Erythroblast (primary cell): ENCODE data around the gene CCDC87.

Experiments
- DNase-seq, 2 experiments: peaks; one replicate each; lab custom pipeline; 2025; lab: John Stamatoyannopoulos, UW
- GATA1 ChIP-seq: IDR thresholded peaks from 2 replicates; pipeline ENCODE4 v1.6.1; 2011; ENCODE audit warnings: low read depth, mild to moderate bottlenecking, control low read depth, low read length, moderate library complexity
- POLR2A ChIP-seq: IDR thresholded peaks from 2 replicates; pipeline ENCODE4 v1.6.1; 2011; ENCODE audit warnings: mild to moderate bottlenecking, low read length

The CCDC87 gene, protein sequence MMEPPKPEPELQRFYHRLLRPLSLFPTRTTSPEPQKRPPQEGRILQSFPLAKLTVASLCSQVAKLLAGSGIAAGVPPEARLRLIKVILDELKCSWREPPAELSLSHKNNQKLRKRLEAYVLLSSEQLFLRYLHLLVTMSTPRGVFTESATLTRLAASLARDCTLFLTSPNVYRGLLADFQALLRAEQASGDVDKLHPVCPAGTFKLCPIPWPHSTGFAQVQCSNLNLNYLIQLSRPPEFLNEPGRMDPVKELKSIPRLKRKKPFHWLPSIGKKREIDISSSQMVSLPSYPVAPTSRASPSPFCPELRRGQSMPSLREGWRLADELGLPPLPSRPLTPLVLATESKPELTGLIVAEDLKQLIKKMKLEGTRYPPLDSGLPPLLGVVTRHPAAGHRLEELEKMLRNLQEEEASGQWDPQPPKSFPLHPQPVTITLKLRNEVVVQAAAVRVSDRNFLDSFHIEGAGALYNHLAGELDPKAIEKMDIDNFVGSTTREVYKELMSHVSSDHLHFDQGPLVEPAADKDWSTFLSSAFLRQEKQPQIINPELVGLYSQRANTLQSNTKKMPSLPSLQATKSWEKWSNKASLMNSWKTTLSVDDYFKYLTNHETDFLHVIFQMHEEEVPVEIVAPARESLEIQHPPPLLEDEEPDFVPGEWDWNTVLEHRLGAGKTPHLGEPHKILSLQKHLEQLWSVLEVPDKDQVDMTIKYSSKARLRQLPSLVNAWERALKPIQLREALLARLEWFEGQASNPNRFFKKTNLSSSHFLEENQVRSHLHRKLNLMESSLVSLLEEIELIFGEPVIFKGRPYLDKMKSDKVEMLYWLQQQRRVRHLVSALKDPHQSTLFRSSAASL

DNA sequence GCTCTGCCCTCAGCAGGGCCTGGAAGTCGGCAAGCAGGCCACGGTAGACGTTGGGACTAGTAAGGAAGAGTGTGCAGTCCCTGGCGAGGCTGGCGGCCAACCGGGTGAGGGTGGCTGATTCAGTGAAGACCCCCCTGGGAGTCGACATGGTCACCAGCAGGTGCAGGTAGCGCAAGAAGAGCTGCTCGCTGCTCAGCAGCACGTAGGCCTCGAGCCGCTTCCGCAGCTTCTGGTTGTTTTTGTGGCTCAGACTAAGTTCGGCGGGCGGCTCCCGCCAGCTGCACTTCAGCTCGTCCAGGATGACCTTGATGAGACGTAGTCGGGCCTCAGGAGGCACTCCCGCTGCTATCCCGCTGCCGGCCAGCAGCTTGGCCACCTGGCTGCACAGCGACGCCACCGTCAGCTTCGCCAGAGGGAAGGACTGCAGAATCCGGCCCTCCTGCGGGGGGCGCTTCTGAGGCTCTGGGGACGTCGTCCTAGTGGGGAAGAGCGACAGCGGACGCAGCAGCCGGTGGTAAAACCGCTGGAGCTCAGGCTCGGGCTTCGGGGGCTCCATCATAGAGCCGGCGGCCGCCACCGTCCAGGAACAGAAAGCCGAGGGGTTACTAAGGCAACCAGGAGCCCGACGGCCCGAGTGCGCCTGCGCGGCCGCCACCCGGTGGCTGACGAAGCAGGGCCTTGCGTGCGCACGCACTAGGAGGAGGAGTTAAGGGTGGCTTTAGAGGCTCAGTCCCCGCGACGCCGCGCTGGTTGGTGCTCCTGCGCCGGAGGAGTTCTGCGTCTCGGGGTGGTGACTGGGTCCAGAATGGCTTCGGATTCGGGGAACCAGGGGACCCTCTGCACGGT lies at the start of gene CCDC87, which contains the start of gene CCS:
Gene CCDC87, minus strand, starts transcription at position 607 of the 846 bp plus-strand sequence. Its CDS starts 48 bp downstream, at position 559.
Gene CCS, plus strand, starts transcription at position 729 of the 846 bp plus-strand sequence. Its CDS starts 77 bp downstream, at position 806.
- TF ChIP-seq POLR2A (peak; percentile 98), GATA1 (no peak)
- peak; percentile 97 to 99 for DNase-seq

DNA sequence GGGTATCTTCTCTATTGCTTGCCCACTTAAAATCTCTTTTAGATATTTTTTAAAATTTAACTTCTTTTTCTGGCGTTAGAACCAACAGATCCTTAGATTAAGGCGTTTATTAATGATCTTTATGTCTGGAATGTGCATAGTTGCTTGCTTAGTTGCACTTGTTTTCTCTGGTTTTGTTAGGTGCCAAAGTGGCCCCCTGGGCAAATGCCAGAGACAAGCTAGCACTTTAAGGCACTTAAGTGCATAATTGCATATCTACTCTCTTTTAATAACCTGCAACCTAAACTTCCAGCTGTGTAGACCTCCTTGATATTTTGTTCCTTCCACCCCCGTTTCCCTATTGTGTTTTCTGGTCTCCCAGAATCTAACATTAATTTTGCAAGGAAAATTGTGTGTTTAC lies 49.0 kb upstream of the CCDC87 start:
- no peak for DNase-seq
- TF ChIP-seq POLR2A: no peak
- no peak for TF ChIP-seq GATA1

DNA sequence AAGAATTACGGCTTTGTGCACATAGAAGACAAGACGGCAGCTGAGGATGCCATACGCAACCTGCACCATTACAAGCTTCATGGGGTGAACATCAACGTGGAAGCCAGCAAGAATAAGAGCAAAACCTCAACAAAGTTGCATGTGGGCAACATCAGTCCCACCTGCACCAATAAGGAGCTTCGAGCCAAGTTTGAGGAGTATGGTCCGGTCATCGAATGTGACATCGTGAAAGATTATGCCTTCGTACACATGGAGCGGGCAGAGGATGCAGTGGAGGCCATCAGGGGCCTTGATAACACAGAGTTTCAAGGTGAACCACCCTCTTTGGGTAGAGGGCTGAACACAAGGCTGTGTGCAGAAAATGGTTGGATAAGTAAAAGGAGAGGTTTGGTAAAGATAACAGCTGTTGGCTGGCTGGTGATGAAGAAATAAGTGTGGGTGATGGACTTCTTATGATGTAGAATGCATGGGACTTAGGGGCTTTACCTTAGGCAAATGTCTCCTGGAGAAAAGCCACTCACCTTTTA lies 47.0 kb upstream of the CCDC87 start:
- DNase-seq: peak; percentile 57 to 74

DNA sequence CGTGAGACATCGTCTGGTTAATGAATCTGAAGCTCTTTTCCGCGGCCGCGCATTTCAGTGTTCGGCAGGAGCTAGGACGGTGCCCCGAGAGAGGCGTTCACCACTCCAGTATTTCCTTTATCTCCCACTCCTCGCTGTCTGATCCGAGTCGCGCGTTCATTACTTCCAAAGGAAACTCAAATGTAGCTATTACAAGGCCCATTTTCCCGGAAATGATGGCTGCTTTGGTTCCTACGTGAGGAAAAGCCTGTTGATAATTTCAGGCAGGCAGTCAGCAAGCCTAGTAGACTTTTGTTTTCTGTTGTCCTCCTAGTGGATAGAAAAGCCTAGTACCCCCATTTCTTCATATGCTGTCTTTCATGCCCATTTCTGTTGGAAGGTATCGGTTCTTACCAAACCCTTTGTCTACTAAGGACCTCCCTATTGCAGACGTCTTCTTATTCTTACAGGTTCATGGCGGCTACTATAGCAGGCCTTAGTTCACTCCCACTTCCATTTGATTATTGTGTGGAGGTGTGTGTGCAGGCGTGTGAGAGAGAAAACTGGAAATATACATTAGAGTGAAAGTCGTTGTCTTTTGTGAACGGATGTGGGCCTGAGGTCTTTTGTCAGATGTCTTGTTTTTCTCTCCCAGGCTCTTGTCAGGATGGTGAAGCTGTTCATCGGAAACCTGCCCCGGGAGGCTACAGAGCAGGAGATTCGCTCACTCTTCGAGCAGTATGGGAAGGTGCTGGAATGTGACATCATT lies 46.4 kb upstream of the CCDC87 start:
- DNase-seq: peak; percentile 64 to 77
- no peak for TF ChIP-seq GATA1
- no peak for TF ChIP-seq POLR2A

DNA sequence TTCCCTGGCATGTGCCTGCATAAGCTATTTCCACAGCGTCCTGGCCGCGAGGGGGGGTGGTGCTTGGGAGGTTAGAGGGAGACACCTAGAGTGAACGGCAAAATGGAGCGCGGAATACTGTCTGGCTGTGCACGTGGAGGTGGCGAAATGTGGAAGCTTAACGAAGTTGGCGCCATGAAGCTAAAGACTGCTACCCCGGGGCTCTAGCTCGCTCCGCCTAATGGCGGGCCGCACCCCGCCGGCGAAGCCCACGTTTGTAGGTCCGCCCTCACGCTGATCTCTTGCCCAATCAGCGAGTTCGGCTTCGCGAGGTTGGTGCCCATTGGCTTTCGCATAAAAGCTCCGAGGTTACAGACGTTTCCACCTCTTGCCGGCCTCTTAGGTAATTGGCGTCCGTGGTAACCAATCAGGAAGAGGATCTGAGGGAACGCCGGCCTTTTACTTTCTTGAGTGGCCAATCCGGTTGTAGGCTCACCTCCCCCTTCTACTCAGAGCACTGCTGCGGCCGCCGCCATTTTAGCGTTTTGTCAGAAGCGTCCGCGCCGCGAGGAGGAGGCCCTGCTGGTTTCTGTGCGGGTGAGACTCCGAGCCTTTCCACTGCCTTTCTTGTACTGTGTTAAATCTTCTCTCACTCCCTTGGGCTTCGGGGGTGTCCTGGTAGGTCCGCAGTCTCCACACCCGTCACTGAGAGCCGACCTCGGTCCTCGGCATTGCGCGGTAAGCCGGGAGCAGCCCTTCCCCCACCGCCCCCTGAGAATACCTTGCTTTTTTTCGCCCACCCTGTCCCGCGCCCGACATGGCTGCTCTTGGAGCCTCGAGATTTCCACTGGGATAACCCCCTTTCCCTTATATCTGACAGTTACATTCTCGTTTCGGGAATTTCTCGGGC lies 45.6 kb upstream of the CCDC87 start, which contains the start of gene RBM4:
Gene RBM4, plus strand, starts transcription at position 527 of the 889 bp plus-strand sequence. CDS start 1,009 bp downstream, outside the sequence.
- peak; percentile 100 for DNase-seq
- TF ChIP-seq POLR2A (peak; percentile 93), GATA1 (no peak)

DNA sequence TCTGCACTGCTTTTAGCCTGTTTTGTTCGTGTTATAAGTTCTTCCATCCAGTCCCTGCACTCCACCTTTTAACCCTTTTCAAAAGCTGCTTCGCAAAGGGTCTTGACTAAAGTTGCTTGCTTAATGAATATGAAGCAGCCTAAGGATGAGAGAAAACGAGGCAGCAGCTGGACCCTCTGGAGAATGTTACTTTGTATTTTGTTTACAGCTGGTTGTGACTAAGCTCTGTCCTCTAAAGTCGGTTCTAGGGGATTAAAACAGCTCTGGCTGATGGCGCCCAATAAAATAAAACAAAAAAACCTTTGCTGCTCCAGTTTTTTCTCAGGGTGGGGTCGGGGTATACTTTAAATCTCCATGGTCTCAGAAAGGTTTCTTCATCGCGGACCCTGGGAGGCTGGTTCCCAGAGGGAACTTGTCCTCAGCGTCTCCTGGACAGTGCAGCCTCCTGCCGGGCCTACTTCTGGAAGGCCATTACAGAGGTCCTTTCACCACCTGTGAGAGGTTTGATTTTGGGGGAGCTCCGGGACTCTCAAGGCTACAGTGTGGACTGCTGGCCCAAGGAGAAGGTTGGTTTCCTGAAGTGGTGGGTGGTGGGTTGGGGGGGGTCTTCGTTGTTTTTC lies 44.8 kb upstream of the CCDC87 start:
- no peak for TF ChIP-seq GATA1
- TF ChIP-seq POLR2A: no peak

DNA sequence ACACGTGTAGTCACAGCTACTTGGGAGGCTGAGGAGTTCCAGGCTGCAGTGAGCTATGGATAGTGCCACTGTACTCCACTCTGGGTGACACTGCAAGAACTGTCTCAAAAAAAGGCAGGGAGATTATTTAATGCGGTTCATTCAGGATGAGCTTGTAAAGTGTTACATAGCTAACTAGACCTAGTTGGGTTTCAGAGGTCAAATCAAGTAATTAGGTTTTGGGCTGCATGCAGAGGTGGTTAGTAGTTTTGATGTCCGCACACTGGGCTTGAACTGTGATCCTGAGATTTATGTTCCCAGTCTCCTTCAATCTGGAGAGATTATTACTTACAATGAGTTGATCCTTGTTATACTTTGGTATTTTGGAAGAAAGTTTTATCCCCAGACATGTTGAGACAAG lies 43.5 kb upstream of the CCDC87 start:
- no peak for DNase-seq
- TF ChIP-seq GATA1 (no peak), POLR2A (no peak)

More for the DNA sequence above, 44.8 kb upstream of the CCDC87 start:
- DNase-seq: peak in 1 of 2 experiments; percentile 33

DNA sequence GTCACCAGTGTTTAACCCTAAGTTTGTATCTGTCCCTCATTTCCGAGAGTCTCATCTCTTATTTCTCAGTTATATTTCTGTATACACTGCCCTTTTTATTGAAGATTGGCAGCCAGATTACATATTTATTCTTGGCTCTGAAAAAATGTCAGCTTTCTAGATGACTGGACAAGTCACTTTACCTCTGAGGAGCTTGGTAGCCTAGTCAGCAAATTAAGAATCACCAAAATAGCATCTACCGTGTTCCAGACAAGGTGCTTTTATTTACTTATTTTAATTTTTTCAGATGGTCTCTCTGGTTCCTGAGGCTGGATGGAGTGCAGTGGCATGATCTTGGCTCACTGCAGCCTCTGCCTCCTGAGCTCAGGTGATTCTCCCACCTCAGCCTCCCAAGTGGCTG lies 40.1 kb upstream of the CCDC87 start:
- no peak for DNase-seq
- TF ChIP-seq POLR2A: no peak
- TF ChIP-seq GATA1: no peak

DNA sequence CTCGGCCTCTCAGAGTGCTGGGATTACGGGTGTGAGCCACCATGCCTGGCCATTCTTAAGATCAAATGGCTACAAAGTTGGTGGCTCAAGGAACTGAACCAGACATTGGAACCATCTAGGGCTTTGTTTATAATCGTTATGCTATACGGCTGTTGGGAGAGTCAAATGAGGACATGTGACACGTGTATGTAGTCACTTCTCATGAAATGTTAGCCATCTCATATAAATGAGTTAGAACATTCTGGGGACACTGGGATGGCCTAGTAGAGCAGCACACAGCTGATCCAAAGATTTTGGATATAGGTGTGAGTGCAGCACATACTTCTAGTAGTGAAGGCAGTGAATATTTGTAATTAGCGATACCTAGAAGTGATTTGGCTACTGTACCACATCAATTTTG lies 39.0 kb upstream of the CCDC87 start:
- DNase-seq: no peak

DNA sequence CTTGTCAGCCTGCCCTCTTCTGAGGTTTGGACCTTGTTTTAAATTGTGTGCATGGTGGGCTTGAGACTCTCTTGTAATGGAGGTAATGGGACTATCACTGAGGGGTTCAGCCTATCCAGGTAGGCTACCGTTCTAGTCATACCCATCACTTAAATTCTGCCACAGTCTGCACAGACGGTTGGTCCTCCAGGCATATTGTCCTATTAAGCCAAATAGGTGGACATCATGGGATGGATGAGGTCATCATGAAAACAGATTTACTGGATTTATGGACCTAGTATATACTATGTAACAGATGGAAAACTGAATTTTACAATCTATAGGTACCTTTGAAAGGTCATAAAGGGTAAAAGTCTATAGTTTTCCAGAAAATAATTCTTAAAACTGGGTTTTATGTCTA lies 36.5 kb upstream of the CCDC87 start:
- DNase-seq: no peak
- no peak for TF ChIP-seq GATA1
- no peak for TF ChIP-seq POLR2A

More for the DNA sequence above, 39.0 kb upstream of the CCDC87 start:
- TF ChIP-seq GATA1 (no peak), POLR2A (no peak)

DNA sequence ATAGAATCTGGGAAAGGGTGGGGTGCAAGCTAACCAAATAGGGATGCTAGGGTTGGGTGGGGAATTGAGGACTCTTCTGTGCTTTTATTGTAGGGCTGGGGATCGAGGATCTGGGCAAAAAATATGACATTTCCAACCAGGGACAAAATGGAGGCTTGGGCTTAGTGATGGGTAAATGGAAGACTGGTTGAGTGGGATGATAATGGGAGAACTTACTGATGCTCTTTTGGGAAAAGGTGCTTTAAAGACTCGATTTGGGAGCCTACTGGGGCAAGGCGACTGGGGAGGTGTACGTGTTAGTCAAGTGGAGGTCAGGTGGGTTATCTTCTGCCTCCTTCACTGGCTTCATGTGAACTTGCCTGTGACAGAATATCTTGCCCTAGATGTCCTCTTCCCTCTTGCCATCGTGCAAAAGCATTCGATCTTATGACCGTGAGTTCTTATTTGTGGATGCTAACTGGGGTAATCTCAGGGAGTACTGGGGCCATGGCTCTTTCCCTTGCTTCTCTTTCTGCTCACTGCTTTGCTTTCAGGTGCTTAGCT lies 35.3 kb upstream of the CCDC87 start:
- no peak for TF ChIP-seq POLR2A
- TF ChIP-seq GATA1: no peak
- DNase-seq: no peak
